CD14-positive monocyte (primary cell): ENCODE data around the gene BMX. TPM values are rescaled to one million over a fixed set of nuclear protein-coding genes. Genes with fewer than 3 reads are reported as not detected.

Source experiments
- DNase-seq, 3 donors: peaks; one replicate each; pipeline ENCODE4 v3.0.0-alpha.2; 2011 to 2022
- H2AFZ ChIP-seq: 2 replicates; pipeline ENCODE4 v1.6.0; 2012; ENCODE audit warnings: mild to moderate bottlenecking, low read depth, low read length, inconsistent platforms; ENCODE audit not compliant: insufficient read depth, poor library complexity, severe bottlenecking
- H3K27ac ChIP-seq, 2 donors: 1 replicate in 1 of 2; 2 replicates in 1 of 2; pipeline ENCODE4 v1.5.1; 2012 to 2013; ENCODE audit warnings: low read length in 2 of 2, control low read depth in 1 of 2, inconsistent platforms in 1 of 2, low read depth in 1 of 2, mild to moderate bottlenecking in 1 of 2
- H3K27me3 ChIP-seq, 2 donors: one replicate each; pipeline versions ENCODE4 v1.6.0 to v1.6.1; 2011 to 2013; ENCODE audit warnings: low read length in 2 of 2; ENCODE audit not compliant: control insufficient read depth in 2 of 2, insufficient read depth in 2 of 2
- H3K36me3 ChIP-seq, 2 donors: replicated peaks in 1 of 2; 1 replicate in 1 of 2; 2 replicates in 1 of 2; pipeline versions ENCODE4 v1.5.1 to v1.6.1; 2012 to 2013; ENCODE audit warnings: low read length in 2 of 2, control low read depth in 1 of 2, inconsistent platforms in 1 of 2, mild to moderate bottlenecking in 1 of 2; ENCODE audit not compliant: insufficient read depth in 2 of 2, control insufficient read depth in 1 of 2
- H3K4me1 ChIP-seq, 2 donors: 1 replicate in 1 of 2; 2 replicates in 1 of 2; pipeline versions ENCODE4 v1.5.1 to v1.6.1; 2012 to 2013; ENCODE audit warnings: low read length in 2 of 2, control low read depth in 1 of 2, inconsistent platforms in 1 of 2, mild to moderate bottlenecking in 1 of 2, moderate library complexity in 1 of 2; ENCODE audit not compliant: insufficient read depth in 2 of 2, control insufficient read depth in 1 of 2
- H3K4me2 ChIP-seq: replicated peaks from 2 replicates; pipeline ENCODE3; 2012; ENCODE audit warnings: low read length, moderate library complexity, mild to moderate bottlenecking; ENCODE audit not compliant: poor library complexity, severe bottlenecking; ENCODE audit errors: extremely low read depth
- H3K4me3 ChIP-seq, 3 experiments: fragments of 200-600 bp in 1 of 3; sonication (generic) in 1 of 3; replicated peaks in 1 of 3; 1 replicate in 2 of 3; 2 replicates in 1 of 3; pipeline ENCODE4 v1.5.1; 2011 to 2013; ENCODE audit warnings: low read length in 3 of 3, mild to moderate bottlenecking in 3 of 3, control low read depth in 2 of 3, low read depth in 2 of 3, inconsistent platforms in 1 of 3, moderate library complexity in 1 of 3
- H3K79me2 ChIP-seq: 2 replicates; pipeline ENCODE4 v1.6.0; 2012; ENCODE audit warnings: mild to moderate bottlenecking, control low read depth, inconsistent platforms, low read length, moderate library complexity; ENCODE audit not compliant: insufficient read depth
- H3K9ac ChIP-seq: 2 replicates; pipeline ENCODE4 v1.6.0; 2017; ENCODE audit warnings: low read length, mild to moderate bottlenecking; ENCODE audit not compliant: insufficient read depth, poor library complexity, severe bottlenecking
- H3K9me3 ChIP-seq, 2 donors: replicated peaks in 1 of 2; 1 replicate in 1 of 2; 2 replicates in 1 of 2; pipeline versions ENCODE4 v1.5.1 to v1.6.1; 2012 to 2013; ENCODE audit warnings: low read length in 2 of 2, control low read depth in 1 of 2; ENCODE audit not compliant: control insufficient read depth in 1 of 2, insufficient read depth in 1 of 2
- H4K20me1 ChIP-seq: 2 replicates; pipeline ENCODE4 v1.6.0; 2012; ENCODE audit warnings: mild to moderate bottlenecking, low read length, control low read depth, moderate library complexity; ENCODE audit not compliant: insufficient read depth
- H3K27ac Mint-ChIP-seq, 7 donors: one replicate each; pipeline ENCODE4 v1.8.0; 2020; ENCODE audit warnings: mild to moderate bottlenecking in 7 of 7, mixed read lengths in 7 of 7, moderate library complexity in 6 of 7, inconsistent platforms in 2 of 7
- H3K27me3 Mint-ChIP-seq, 3 donors: one replicate each; pipeline ENCODE4 v1.8.0; 2021 to 2022; ENCODE audit warnings: low read depth in 3 of 3, mild to moderate bottlenecking in 3 of 3, mixed read lengths in 3 of 3, moderate library complexity in 3 of 3, inconsistent platforms in 1 of 3
- H3K36me3 Mint-ChIP-seq, 2 donors: one replicate each; pipeline ENCODE4 v1.8.0; 2020; ENCODE audit warnings: mixed read lengths in 2 of 2, inconsistent platforms in 1 of 2, mild to moderate bottlenecking in 1 of 2
- H3K4me1 Mint-ChIP-seq: one replicate; pipeline ENCODE4 v1.8.0; 2020; ENCODE audit warnings: mild to moderate bottlenecking, mixed read lengths
- H3K4me3 Mint-ChIP-seq, 2 donors: one replicate each; pipeline ENCODE4 v1.8.0; 2020; ENCODE audit warnings: mild to moderate bottlenecking in 2 of 2, mixed read lengths in 2 of 2, moderate library complexity in 1 of 2
- H3K9me3 Mint-ChIP-seq, 7 donors: one replicate each; pipeline ENCODE4 v1.8.0; 2020 to 2022; ENCODE audit warnings: mixed read lengths in 7 of 7, mild to moderate bottlenecking in 6 of 7, moderate library complexity in 6 of 7, inconsistent platforms in 2 of 7
- WGBS: methylation state at CpG from one replicate; pipeline ENCODE4 v1.1.5; 2013; ENCODE audit warnings: missing lambda C conversion rate; ENCODE audit not compliant: insufficient coverage; 5-methylcytosine and 5-hydroxymethylcytosine counted together
- intact Hi-C, 2 donors: fragments of 100-400 bp; cut with micrococcal nuclease; formaldehyde crosslinking; loops; one replicate each; pipeline versions ENCODE4 v1.15.0 to v1.15.1; 2023
- polyA plus RNA-seq, 3 donors: library from polyadenylated mRNA; depleted of rRNA in 1 of 3; unstranded in 2 of 3; stranded (reverse) in 1 of 3; fragments of 300-500 nt in 2 of 3; fragments of >200 nt in 1 of 3; fragmentation: Illumina TruSeq in 2 of 3; gene quantifications; 1 replicate in 2 of 3; 2 replicates in 1 of 3; pipeline ENCODE4 v1.2.3, GENCODE V29; 2012 to 2021
- TF ChIP-seq, protein P1 (sequence below): fragments of 200-600 bp; IDR thresholded peaks from one replicate; pipeline ENCODE4 v1.8.0; 2022; ENCODE audit warnings: antibody characterized with exemption, mild to moderate bottlenecking

The BMX gene
- polyA plus RNA-seq, 3 donors = 0.15 to 0.26 (median 0.22) TPM

DNA sequence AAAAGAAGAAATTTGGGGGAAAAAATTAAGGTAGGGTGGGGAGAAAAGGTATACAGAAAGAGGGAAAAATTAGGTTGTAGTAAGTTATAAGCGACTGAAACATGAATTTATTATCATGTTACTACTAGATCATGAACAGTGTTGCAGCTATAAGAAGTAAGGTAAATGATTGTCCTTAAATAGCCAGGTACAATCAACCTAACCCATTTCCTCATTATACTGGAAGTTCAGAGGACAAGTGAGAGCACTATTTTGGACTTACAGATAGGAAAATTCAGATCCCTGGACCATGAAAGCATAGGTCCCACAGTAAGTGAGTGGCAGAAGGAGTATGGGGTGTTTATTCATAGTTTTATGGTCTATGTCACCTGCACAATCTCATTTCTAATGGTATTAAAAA, 31.0 kb upstream of the BMX start:
- Mint-ChIP-seq H3K4me3 (no peak overlapping the region), H3K27me3 (peaks cover 0 to 30% (median 0%) of the 10 kb centered on the region in 3 donors), H3K27ac (no peak overlapping the region), H3K4me1 (peaks cover 8% of the 10 kb centered on the region), H3K36me3 (no peaks in the 10 kb centered on the region), H3K9me3 (peaks cover 0 to 2% (median 0%) of the 10 kb centered on the region in 7 donors)
- no peaks in the 10 kb centered on the region for H3K79me2 ChIP-seq
- peaks cover 0 to 30% of the 10 kb centered on the region in 2 donors for H3K27me3 ChIP-seq
- H3K36me3 ChIP-seq = no peaks in the 10 kb centered on the region
- H2AFZ ChIP-seq = no peak overlapping the region
- H3K27ac ChIP-seq = no peak overlapping the region
- H3K4me1 ChIP-seq = no peaks in the 10 kb centered on the region
- TF ChIP-seq, protein P1, sequence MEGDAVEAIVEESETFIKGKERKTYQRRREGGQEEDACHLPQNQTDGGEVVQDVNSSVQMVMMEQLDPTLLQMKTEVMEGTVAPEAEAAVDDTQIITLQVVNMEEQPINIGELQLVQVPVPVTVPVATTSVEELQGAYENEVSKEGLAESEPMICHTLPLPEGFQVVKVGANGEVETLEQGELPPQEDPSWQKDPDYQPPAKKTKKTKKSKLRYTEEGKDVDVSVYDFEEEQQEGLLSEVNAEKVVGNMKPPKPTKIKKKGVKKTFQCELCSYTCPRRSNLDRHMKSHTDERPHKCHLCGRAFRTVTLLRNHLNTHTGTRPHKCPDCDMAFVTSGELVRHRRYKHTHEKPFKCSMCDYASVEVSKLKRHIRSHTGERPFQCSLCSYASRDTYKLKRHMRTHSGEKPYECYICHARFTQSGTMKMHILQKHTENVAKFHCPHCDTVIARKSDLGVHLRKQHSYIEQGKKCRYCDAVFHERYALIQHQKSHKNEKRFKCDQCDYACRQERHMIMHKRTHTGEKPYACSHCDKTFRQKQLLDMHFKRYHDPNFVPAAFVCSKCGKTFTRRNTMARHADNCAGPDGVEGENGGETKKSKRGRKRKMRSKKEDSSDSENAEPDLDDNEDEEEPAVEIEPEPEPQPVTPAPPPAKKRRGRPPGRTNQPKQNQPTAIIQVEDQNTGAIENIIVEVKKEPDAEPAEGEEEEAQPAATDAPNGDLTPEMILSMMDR = no peak
- H3K9me3 ChIP-seq = no peaks in the 10 kb centered on the region
- no peak for DNase-seq
- H3K4me2 ChIP-seq = no peak overlapping the region
- H3K4me3 ChIP-seq = no peak overlapping the region
- H4K20me1 ChIP-seq = no peaks in the 10 kb centered on the region
- WGBS = no CpG with 5 or more reads among the region's 1 CpG
- intact Hi-C loops = loop anchor here in 1 of 2 donors (10.0 kb wide), 1 partner anchor 125 kb away; no protein-coding TSS in a partner anchor
- H3K9ac ChIP-seq = no peak overlapping the region

DNA sequence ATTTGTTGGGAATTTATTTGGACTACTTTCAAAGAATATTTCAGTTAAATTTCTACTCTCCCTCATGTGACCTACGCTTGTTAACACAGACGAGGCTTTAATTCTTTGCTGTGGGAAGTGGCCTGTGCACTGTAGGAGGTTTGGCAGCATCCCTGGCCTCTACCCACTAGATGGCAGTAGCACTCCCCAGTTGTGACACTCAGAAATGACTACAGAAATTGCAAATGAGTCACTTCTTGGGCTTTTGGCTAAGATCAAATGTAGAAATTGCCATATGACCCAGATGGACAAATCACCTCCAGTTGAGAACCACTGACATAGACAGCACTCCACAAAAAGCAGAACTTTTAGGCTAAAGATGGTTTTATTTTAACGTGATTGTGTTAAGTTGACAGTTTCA, 29.6 kb upstream of the BMX start:
- peak; percentile 63 to 80 (median 71) for DNase-seq
- no peaks in the 10 kb centered on the region for H3K36me3 ChIP-seq
- no peaks in the 10 kb centered on the region for H3K36me3 Mint-ChIP-seq
- H3K27ac Mint-ChIP-seq = peak overlapping the region in 4 of 7 donors; percentile 51 to 87 (median 79)
- no peaks in the 10 kb centered on the region for H3K79me2 ChIP-seq
- H3K9me3 Mint-ChIP-seq = peaks cover 0 to 2% (median 0%) of the 10 kb centered on the region in 7 donors
- WGBS = no CpG with 5 or more reads among the region's 3 CpGs
- intact Hi-C loops = no loop called here
- peaks cover 0 to 30% (median 0%) of the 10 kb centered on the region in 3 donors for H3K27me3 Mint-ChIP-seq
- H3K9ac ChIP-seq = no peak overlapping the region
- no peaks in the 10 kb centered on the region for H3K9me3 ChIP-seq
- no peaks in the 10 kb centered on the region for H3K4me1 ChIP-seq
- no peak overlapping the region for H3K4me3 ChIP-seq
- TF ChIP-seq, protein P1 = peak; percentile 67
- H3K4me1 Mint-ChIP-seq = peaks cover 5% of the 10 kb centered on the region
- no peak overlapping the region for H2AFZ ChIP-seq
- H3K4me2 ChIP-seq = no peak overlapping the region
- no peaks in the 10 kb centered on the region for H4K20me1 ChIP-seq
- H3K27ac ChIP-seq = peak overlapping the region in 1 of 2 donors; percentile 42
- H3K27me3 ChIP-seq = peaks cover 0 to 29% of the 10 kb centered on the region in 2 donors
- no peak overlapping the region for H3K4me3 Mint-ChIP-seq
